GM19397 (cell line): ENCODE data around the gene CDK4.

ENCODE experiments used
- ATAC-seq: cut with Tn5 transposase; IDR thresholded peaks from one replicate; pipeline ENCODE4 v1.9.1; 2021; ENCODE audit warnings: mild to moderate bottlenecking, moderate library complexity; ENCODE audit not compliant: unreplicated experiment

The CDK4 gene

DNA sequence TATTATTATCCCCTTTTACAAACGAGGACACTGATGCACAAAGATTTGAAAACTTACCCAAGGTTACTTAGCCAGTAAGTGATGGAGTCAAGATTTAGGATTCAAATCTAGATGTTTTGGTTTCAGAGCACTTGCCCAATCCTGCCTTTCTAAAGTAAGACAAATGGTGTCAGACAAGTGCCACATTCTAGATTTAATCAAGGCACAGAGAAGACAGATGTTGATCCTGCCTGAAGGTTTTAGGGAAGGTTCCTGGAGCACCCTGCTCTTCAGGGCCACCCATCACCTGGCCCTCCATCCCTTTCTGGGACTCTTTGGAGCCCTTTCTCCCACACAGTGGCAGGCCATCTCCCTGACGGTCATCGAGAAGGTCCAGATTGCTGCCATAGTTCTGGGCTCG lies 5.7 kb upstream of the CDK4 start:
- ATAC-seq: no peak

GRCh38 chr12:57756406-57757341 lies 4.6 kb upstream of the CDK4 start:
- peak; percentile 18 for ATAC-seq

DNA sequence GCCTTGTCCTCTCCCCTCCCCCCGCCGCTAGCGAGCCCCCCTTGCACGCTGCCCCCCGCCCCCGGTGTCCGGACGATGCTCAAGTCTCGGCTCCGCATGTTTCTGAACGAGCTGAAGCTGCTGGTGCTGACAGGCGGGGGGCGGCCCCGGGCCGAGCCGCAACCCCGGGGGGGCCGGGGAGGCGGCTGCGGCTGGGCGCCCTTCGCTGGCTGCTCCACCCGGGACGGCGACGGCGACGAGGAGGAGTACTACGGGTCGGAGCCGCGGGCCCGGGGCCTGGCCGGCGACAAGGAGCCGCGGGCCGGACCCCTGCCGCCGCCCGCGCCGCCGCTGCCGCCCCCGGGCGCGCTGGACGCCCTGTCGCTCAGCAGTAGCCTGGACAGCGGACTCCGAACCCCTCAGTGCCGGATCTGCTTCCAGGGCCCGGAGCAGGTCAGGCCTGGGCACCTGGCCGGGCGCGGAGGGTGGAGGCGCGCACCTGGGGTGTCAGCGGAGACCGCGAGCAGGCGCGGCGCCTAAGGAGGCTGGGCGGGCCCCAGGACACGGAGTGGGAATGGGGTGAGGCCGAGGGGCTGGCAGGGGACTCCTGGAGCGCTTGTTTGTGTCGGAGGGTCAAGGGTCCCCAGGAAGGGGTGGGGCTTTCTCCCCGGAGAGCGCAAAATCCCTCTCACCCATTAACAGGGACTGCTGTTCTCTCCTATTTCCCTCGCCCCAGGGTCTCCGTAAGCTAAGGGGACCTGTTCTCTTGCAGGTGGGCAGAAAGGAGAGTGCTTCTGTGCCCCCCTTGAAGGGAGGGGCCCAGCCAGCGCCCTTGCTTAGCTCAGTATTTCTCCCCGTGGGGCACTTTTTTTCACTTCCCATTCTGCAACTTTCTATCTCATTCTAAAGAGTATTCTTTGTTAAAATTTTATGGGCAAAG lies 3.6 kb upstream of the CDK4 start:
- no peak for ATAC-seq

GRCh38 chr12:57755194-57755453 lies 3.0 kb upstream of the CDK4 start:
- ATAC-seq: no peak

GRCh38 chr12:57754411-57755193 lies 2.5 kb upstream of the CDK4 start, which contains the start of gene MARCHF9:
TSS of gene MARCHF9 (plus strand) at chr12:57755103. CDS start at chr12:57755529, 426 bp downstream.
- no peak for ATAC-seq

DNA sequence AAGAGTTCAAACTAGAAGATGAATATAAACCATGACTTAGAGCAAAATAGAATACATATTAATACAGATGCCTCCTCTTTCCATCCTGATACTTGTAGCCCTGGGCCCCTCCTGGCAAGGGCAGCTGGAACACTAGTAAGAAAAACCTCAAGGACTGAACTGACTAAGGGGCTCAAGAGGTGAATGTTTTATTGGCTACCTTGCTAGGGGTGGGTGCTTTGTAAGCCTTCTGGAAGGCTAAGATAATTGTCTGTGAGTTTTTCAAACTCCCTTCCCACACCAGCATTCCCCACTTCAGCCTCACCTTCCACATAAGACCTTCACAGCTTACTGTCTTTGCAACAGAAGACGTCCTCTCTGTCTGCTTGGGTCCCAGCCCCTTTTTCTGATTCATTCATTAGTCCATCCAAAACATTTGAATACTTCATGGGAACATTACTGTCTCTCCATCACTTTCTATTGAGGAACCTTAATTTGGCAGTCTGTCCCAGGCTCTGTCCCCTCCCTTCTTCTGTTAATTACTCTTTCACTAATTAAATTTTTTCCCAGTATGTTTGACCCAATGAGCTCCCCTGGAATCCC lies 1.7 kb upstream of the CDK4 start:
- no peak for ATAC-seq

DNA sequence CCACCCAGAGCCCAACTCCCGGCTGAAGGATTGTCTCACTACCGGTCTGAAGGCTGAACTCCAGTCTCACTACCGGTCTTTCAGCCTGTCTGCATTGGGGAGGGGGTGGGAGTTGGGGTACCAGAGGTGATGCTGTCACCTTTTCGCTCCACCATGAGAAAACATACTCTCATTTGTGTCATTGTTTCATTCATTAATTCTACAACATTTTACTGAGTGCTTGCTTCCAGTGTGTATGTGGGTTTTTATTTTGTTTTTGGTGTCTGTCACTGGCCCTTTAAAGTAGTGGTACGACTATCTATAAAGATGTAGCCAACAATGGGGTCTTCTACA lies 524 bp upstream of the CDK4 start:
- no peak for ATAC-seq

DNA sequence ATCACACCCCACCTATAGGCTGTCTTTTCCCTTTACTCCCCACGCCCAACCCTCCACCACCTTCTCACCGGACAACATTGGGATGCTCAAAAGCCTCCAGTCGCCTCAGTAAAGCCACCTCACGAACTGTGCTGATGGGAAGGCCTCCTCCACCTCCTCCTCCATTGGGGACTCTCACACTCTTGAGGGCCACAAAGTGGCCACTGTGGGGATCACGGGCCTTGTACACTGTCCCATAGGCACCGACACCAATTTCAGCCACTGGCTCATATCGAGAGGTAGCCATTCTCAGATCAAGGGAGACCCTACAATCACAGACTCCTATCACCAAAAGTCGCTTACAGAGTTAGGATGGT lies 700 bp downstream of the CDK4 start:
- ATAC-seq: no peak

- no peak for ATAC-seq
Measured at GRCh38 chr12:57750561-57751431, 1.3 kb downstream of the CDK4 start.

- no peak for ATAC-seq
Measured at GRCh38 chr12:57749061-57749460, 3.0 kb downstream of the CDK4 start.

DNA sequence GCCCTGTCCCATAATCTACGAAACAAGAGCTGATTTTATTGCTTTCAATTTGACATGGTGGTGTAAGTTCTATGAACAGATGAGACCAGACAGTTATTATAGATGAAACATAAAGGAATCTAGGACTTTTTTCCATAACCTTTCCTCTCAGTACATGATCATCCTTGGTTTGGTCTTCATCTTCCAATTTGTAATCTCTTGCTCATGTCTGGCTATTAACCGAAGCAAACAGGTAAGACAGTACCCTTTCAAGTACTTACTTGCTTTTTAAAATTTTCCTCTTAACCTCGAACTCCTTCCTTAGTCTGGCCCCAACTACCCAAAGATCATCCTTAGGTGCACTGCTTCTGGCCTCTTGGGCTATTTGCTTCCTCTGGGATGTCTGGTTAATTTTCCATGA lies 6.1 kb downstream of the CDK4 start:
- ATAC-seq: no peak

DNA sequence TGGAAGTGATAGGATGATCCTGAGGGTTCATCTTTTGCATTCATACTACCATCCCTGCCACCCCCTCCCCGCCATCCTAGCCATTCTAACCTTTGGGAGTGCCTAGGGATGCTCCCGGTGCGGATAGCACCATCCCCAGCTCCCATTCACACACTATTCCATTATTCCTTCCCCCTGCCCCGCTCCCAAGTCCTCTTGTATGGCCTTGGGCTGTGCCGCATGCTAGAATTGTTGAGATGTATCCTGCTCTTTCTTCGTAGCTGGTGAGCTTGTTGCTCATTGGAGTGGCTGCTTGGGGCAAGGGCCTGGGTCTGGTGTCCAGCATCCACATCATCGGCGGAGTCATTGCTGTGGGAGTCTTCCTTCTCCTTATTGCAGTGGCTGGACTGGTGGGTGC lies 6.6 kb downstream of the CDK4 start:
- ATAC-seq: no peak

GRCh38 chr12:57744777-57745484 lies 7.2 kb downstream of the CDK4 start, which contains the start of gene TSPAN31:
TSS of gene TSPAN31 (plus strand) at chr12:57745039. CDS start at chr12:57745155, 116 bp downstream.
- peak; percentile 84 for ATAC-seq

- peak; percentile 32 for ATAC-seq
Measured at GRCh38 chr12:57744194-57744776, 7.8 kb downstream of the CDK4 start.

DNA sequence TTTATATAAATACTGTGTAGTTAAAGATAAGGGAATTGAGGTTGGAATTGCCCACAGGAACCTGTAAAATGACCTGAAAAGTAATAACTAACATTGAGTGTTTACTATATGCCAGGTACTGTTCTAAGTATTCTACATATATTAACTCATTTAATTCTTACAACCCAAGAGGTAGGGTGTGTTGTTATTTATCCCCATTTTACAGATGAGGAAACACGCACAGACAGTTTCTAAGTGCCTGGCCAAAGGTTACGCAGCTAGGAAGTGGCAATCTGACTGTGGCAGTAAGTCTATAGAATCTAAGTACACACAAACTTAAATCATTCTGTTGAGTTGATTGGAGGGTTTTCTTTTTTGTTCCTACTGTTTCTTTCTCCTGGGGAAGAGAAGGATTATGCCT lies 8.3 kb downstream of the CDK4 start:
- no peak for ATAC-seq

- ATAC-seq: peak; percentile 42
Measured at GRCh38 chr12:57741844-57742738, 10.0 kb downstream of the CDK4 start.

- no peak for ATAC-seq
Measured at GRCh38 chr12:57741413-57741789, 10.7 kb downstream of the CDK4 start.
